CD4-positive, alpha-beta memory T cell (primary cell): Measurements from ENCODE around the gene IQCF6. TPM values are rescaled to one million over a fixed set of nuclear protein-coding genes. Genes with fewer than 3 reads are reported as not detected.
"Not testable (repeated sequence)": the region's sequence is repeated elsewhere in the genome, so short reads cannot be mapped to it uniquely, and the experiment has no call there.

ENCODE experiments used
- CTCF ChIA-PET: fragments of 350-600 bp; sonication (Branson Sonifier 250); formaldehyde crosslinking; loops from one replicate; lab custom pipeline; 2021; ENCODE audit warnings: inconsistent platforms; ENCODE audit not compliant: partially characterized antibody; lab: Charles Lee
- POLR2A ChIA-PET: fragments of 350-600 bp; sonication (Branson Sonifier 250); formaldehyde crosslinking; loops from one replicate; lab custom pipeline; 2021; ENCODE audit not compliant: partially characterized antibody; lab: Charles Lee
- DNase-seq, 5 donors: peaks; one replicate each; pipeline versions ENCODE4 v3.0.0 to v3.0.0-alpha.2; 2020 to 2022; ENCODE audit warnings: mixed read lengths in 1 of 5
- H3K27ac ChIP-seq: one replicate; pipeline ENCODE4 v1.7.0; 2013; ENCODE audit warnings: low read depth, low read length
- H3K27me3 ChIP-seq: 2 replicates; pipeline ENCODE4 v1.7.0; 2013; ENCODE audit warnings: mild to moderate bottlenecking, low read length, moderate library complexity; ENCODE audit not compliant: insufficient read depth
- H3K36me3 ChIP-seq: 2 replicates; pipeline ENCODE4 v1.7.0; 2013; ENCODE audit warnings: mild to moderate bottlenecking, low read length, moderate library complexity; ENCODE audit not compliant: insufficient read depth
- H3K4me1 ChIP-seq: 2 replicates; pipeline ENCODE4 v1.7.0; 2013; ENCODE audit warnings: mild to moderate bottlenecking, low read length, moderate library complexity; ENCODE audit not compliant: insufficient read depth
- H3K4me3 ChIP-seq, 2 donors: one replicate each; pipeline ENCODE4 v1.7.0; 2013; ENCODE audit warnings: low read length in 2 of 2, mild to moderate bottlenecking in 1 of 2
- H3K9me3 ChIP-seq, 2 donors: one replicate each; pipeline ENCODE4 v1.7.0; 2013; ENCODE audit warnings: low read length in 2 of 2, control low read depth in 1 of 2; ENCODE audit not compliant: control insufficient read depth in 1 of 2
- H3K27ac Mint-ChIP-seq, 7 donors: one replicate each; pipeline ENCODE4 v1.8.0; 2020 to 2021; ENCODE audit warnings: mixed read lengths in 7 of 7, mild to moderate bottlenecking in 6 of 7, inconsistent platforms in 3 of 7, moderate library complexity in 3 of 7
- H3K27me3 Mint-ChIP-seq, 2 donors: one replicate each; pipeline ENCODE4 v1.8.0; 2020 to 2021; ENCODE audit warnings: mixed read lengths in 2 of 2
- H3K36me3 Mint-ChIP-seq, 2 donors: one replicate each; pipeline ENCODE4 v1.8.0; 2020 to 2021; ENCODE audit warnings: mixed read lengths in 2 of 2, inconsistent platforms in 1 of 2, mild to moderate bottlenecking in 1 of 2
- H3K4me1 Mint-ChIP-seq, 4 donors: one replicate each; pipeline ENCODE4 v1.8.0; 2020 to 2021; ENCODE audit warnings: mixed read lengths in 4 of 4, mild to moderate bottlenecking in 1 of 4
- H3K4me3 Mint-ChIP-seq, 8 donors: one replicate each; pipeline ENCODE4 v1.8.0; 2020 to 2021; ENCODE audit warnings: mixed read lengths in 8 of 8, mild to moderate bottlenecking in 7 of 8, moderate library complexity in 6 of 8, inconsistent platforms in 3 of 8
- H3K9me3 Mint-ChIP-seq, 8 donors: one replicate each; pipeline ENCODE4 v1.8.0; 2020 to 2021; ENCODE audit warnings: mixed read lengths in 8 of 8, mild to moderate bottlenecking in 5 of 8, inconsistent platforms in 3 of 8, moderate library complexity in 1 of 8
- intact Hi-C: fragments of 100-400 bp; cut with micrococcal nuclease; formaldehyde crosslinking; loops from one replicate; pipeline ENCODE4 v1.15.1; 2023
- polyA plus RNA-seq, 2 donors: library from polyadenylated mRNA; unstranded; fragments of 300-500 nt; fragmentation: Illumina TruSeq; gene quantifications; one replicate each; pipeline ENCODE4 v1.2.3, GENCODE V29; 2021
- total RNA-seq, 2 experiments: library from RNA; stranded (reverse); gene quantifications; one replicate each; pipeline ENCODE4 v1.2.3, GENCODE V29; 2021

Gene IQCF6
- total and polyA plus RNA-seq, 4 experiments from 2014 or later = not detected

- no peak overlapping the region for H3K27ac ChIP-seq
- H3K36me3 ChIP-seq = no peaks in the 10 kb centered on the region
- H3K4me1 ChIP-seq = no peaks in the 10 kb centered on the region
- no peaks in the 10 kb centered on the region for H3K4me1 Mint-ChIP-seq
- no peak for DNase-seq
- intact Hi-C loops = no loop called here
- ChIA-PET POLR2A (no interaction called here), CTCF (no interaction called here)
- no peak overlapping the region for H3K4me3 Mint-ChIP-seq
- no peak overlapping the region for H3K4me3 ChIP-seq
- no peaks in the 10 kb centered on the region for H3K27me3 ChIP-seq
- H3K36me3 Mint-ChIP-seq = no peaks in the 10 kb centered on the region
- H3K27ac Mint-ChIP-seq = no peak overlapping the region
- H3K9me3 ChIP-seq = no peaks in the 10 kb centered on the region
- peaks cover 12 to 13% of the 10 kb centered on the region in 2 donors for H3K27me3 Mint-ChIP-seq
- H3K9me3 Mint-ChIP-seq = no peaks in the 10 kb centered on the region
Measured at GRCh38 chr3:51778554-51778953, 483 bp downstream of the IQCF6 start.

- H3K27ac ChIP-seq = no peak overlapping the region
- H3K4me3 ChIP-seq = no peak overlapping the region
- H3K27me3 ChIP-seq = no peaks in the 10 kb centered on the region
- H3K4me1 Mint-ChIP-seq = no peaks in the 10 kb centered on the region
- no peaks in the 10 kb centered on the region for H3K9me3 ChIP-seq
- peaks cover 12 to 13% of the 10 kb centered on the region in 2 donors for H3K27me3 Mint-ChIP-seq
- CTCF ChIA-PET = no interaction called here
- POLR2A ChIA-PET = no interaction called here
- H3K27ac Mint-ChIP-seq = no peak overlapping the region
- DNase-seq = no peak
- no peak overlapping the region for H3K4me3 Mint-ChIP-seq
- no peaks in the 10 kb centered on the region for H3K36me3 ChIP-seq
- H3K36me3 Mint-ChIP-seq = no peaks in the 10 kb centered on the region
- H3K9me3 Mint-ChIP-seq = no peaks in the 10 kb centered on the region
- H3K4me1 ChIP-seq = no peaks in the 10 kb centered on the region
- intact Hi-C loops = no loop called here
Measured at GRCh38 chr3:51777985-51778384, 1.1 kb downstream of the IQCF6 start.

- ChIA-PET CTCF (no interaction called here), POLR2A (no interaction called here)
- intact Hi-C loops = no loop called here
- Histone ChIP-seq H3K27me3 (no peaks in the 10 kb centered on the region), H3K36me3 (no peaks in the 10 kb centered on the region), H3K4me1 (no peaks in the 10 kb centered on the region), H3K27ac (no peak overlapping the region), H3K9me3 (no peaks in the 10 kb centered on the region), H3K4me3 (no peak overlapping the region)
- Mint-ChIP-seq H3K27me3 (peaks cover 12 to 13% of the 10 kb centered on the region in 2 donors), H3K27ac (no peak overlapping the region), H3K4me3 (no peak overlapping the region), H3K9me3 (peaks cover 0 to 4% (median 0%) of the 10 kb centered on the region in 8 donors), H3K4me1 (no peaks in the 10 kb centered on the region), H3K36me3 (no peaks in the 10 kb centered on the region)
- no peak for DNase-seq
Measured at GRCh38 chr3:51773529-51774056, 5.4 kb downstream of the IQCF6 start.

GRCh38 chr3:51759203-51759602 is 19.8 kb downstream of the IQCF6 start:
- peaks cover 0 to 10% of the 10 kb centered on the region in 2 donors for H3K9me3 ChIP-seq
- no peak overlapping the region for H3K4me3 ChIP-seq
- H3K36me3 Mint-ChIP-seq = peaks cover 7 to 12% of the 10 kb centered on the region in 2 donors
- H3K4me3 Mint-ChIP-seq = no peak overlapping the region
- H3K4me1 ChIP-seq = no peaks in the 10 kb centered on the region
- peaks cover 0 to 2% (median 0%) of the 10 kb centered on the region in 4 donors for H3K4me1 Mint-ChIP-seq
- H3K36me3 ChIP-seq = no peaks in the 10 kb centered on the region
- POLR2A ChIA-PET = no interaction called here
- CTCF ChIA-PET = no interaction called here
- intact Hi-C loops = no loop called here
- no peak overlapping the region for H3K27ac ChIP-seq
- peaks cover 8 to 10% of the 10 kb centered on the region in 2 donors for H3K27me3 Mint-ChIP-seq
- no peaks in the 10 kb centered on the region for H3K27me3 ChIP-seq
- H3K9me3 Mint-ChIP-seq = peaks cover 0 to 63% (median 43%) of the 10 kb centered on the region in 8 donors
- H3K27ac Mint-ChIP-seq = no peak overlapping the region
- DNase-seq = no peak

GRCh38 chr3:51753763-51754750 is 25.0 kb downstream of the IQCF6 start:
- peaks cover 0 to 29% (median 21%) of the 10 kb centered on the region in 8 donors for H3K9me3 Mint-ChIP-seq
- peak overlapping the region in 1 of 7 donors; percentile 32 for H3K27ac Mint-ChIP-seq
- H3K4me1 Mint-ChIP-seq, H3K27me3 Mint-ChIP-seq, H3K27me3 ChIP-seq, intact Hi-C loops, POLR2A ChIA-PET, H3K36me3 Mint-ChIP-seq, H3K4me3 ChIP-seq, H3K27ac ChIP-seq, H3K4me1 ChIP-seq, DNase-seq, H3K9me3 ChIP-seq, H3K4me3 Mint-ChIP-seq, H3K36me3 ChIP-seq: not testable (repeated sequence)
- CTCF ChIA-PET = interaction anchor here (1.0 kb wide), 1 partner anchor 254 kb away, joined by 3 read pairs; no protein-coding TSS in a partner anchor

- Mint-ChIP-seq H3K27me3 (peaks cover 0 to 2% of the 10 kb centered on the region in 2 donors), H3K36me3 (no peaks in the 10 kb centered on the region), H3K4me1 (peaks cover 3 to 10% (median 6%) of the 10 kb centered on the region in 4 donors), H3K27ac (no peak overlapping the region), H3K4me3 (no peak overlapping the region), H3K9me3 (peaks cover 0 to 14% (median 7%) of the 10 kb centered on the region in 8 donors)
- ChIA-PET CTCF (no interaction called here), POLR2A (no interaction called here)
- no peaks in the 10 kb centered on the region for H3K27me3 ChIP-seq
- H3K36me3 ChIP-seq = no peaks in the 10 kb centered on the region
- no peaks in the 10 kb centered on the region for H3K9me3 ChIP-seq
- intact Hi-C loops = no loop called here
- no peaks in the 10 kb centered on the region for H3K4me1 ChIP-seq
- H3K4me3 ChIP-seq = no peak overlapping the region
- H3K27ac ChIP-seq = no peak overlapping the region
- no peak for DNase-seq
Measured at GRCh38 chr3:51751287-51751686, 27.8 kb downstream of the IQCF6 start.

GRCh38 chr3:51750878-51751277 is 28.2 kb downstream of the IQCF6 start:
- Histone ChIP-seq H3K9me3 (no peaks in the 10 kb centered on the region), H3K36me3 (no peaks in the 10 kb centered on the region), H3K27me3 (no peaks in the 10 kb centered on the region), H3K27ac (no peak overlapping the region), H3K4me1 (no peaks in the 10 kb centered on the region), H3K4me3 (no peak overlapping the region)
- peaks cover 0 to 11% (median 4%) of the 10 kb centered on the region in 8 donors for H3K9me3 Mint-ChIP-seq
- no peak overlapping the region for H3K27ac Mint-ChIP-seq
- CTCF ChIA-PET = no interaction called here
- DNase-seq = no peak
- intact Hi-C loops = no loop called here
- H3K4me1 Mint-ChIP-seq = peaks cover 3 to 10% (median 6%) of the 10 kb centered on the region in 4 donors
- no peaks in the 10 kb centered on the region for H3K27me3 Mint-ChIP-seq
- POLR2A ChIA-PET = no interaction called here
- no peaks in the 10 kb centered on the region for H3K36me3 Mint-ChIP-seq
- no peak overlapping the region for H3K4me3 Mint-ChIP-seq
